GM23338 (cell line): ENCODE results near the gene NR5A2. TPM values are rescaled to one million over a fixed set of nuclear protein-coding genes. Genes with fewer than 3 reads are reported as not detected.

Experiments
- ATAC-seq: fragments of 200-7000 bp; cut with Tn5 transposase; 3 replicates; pipeline ENCODE4 v1.9.1; 2020
- DNase-seq: peaks from one replicate; pipeline ENCODE4 v3.0.0-alpha.2; 2015; ENCODE audit warnings: low spot score
- H2AFZ ChIP-seq: fragments of 200-600 bp; sonication (generic); 2 replicates; pipeline ENCODE4 v1.8.0; 2016; ENCODE audit warnings: antibody characterized with exemption, mild to moderate bottlenecking, moderate library complexity
- H3F3A ChIP-seq: fragments of 200-600 bp; sonication (generic); replicated peaks from 2 replicates; pipeline ENCODE4 v1.8.0; 2017; ENCODE audit warnings: antibody characterized with exemption, mixed run types, low read depth
- H3K27ac ChIP-seq: fragments of 200-600 bp; sonication (generic); 2 replicates; pipeline ENCODE4 v1.6.1; 2016; ENCODE audit warnings: low read depth
- H3K27me3 ChIP-seq: fragments of 200-600 bp; sonication (generic); 2 replicates; pipeline ENCODE4 v1.8.0; 2016; ENCODE audit warnings: mild to moderate bottlenecking, mixed run types, moderate library complexity; ENCODE audit not compliant: insufficient read depth
- H3K36me3 ChIP-seq: fragments of 200-600 bp; sonication (generic); 2 replicates; pipeline ENCODE4 v1.8.0; 2016; ENCODE audit warnings: mild to moderate bottlenecking; ENCODE audit not compliant: insufficient read depth
- H3K4me1 ChIP-seq: fragments of 200-600 bp; sonication (generic); 2 replicates; pipeline ENCODE4 v1.8.0; 2016; ENCODE audit warnings: mild to moderate bottlenecking, moderate library complexity; ENCODE audit not compliant: insufficient read depth
- H3K4me2 ChIP-seq: fragments of 200-600 bp; sonication (generic); 2 replicates; pipeline ENCODE4 v1.7.1; 2017; ENCODE audit warnings: mixed run types
- H3K4me3 ChIP-seq: fragments of 200-600 bp; sonication (generic); 2 replicates; pipeline ENCODE4 v1.6.1; 2016; ENCODE audit warnings: mixed run types
- H3K79me2 ChIP-seq: fragments of 200-600 bp; sonication (generic); replicated peaks from 2 replicates; pipeline ENCODE4 v1.8.0; 2017; ENCODE audit warnings: mild to moderate bottlenecking; ENCODE audit not compliant: insufficient read depth
- H3K9me2 ChIP-seq: fragments of 200-600 bp; sonication (generic); 2 replicates; pipeline ENCODE4 v1.8.0; 2017; ENCODE audit not compliant: insufficient read depth
- H4K20me1 ChIP-seq: fragments of 200-600 bp; sonication (generic); replicated peaks from 2 replicates; pipeline ENCODE4 v1.8.0; 2017; ENCODE audit warnings: mild to moderate bottlenecking; ENCODE audit not compliant: insufficient read depth
- H3K27ac Mint-ChIP-seq: 2 replicates; pipeline ENCODE4 v1.8.0; 2020; ENCODE audit warnings: inconsistent platforms, mild to moderate bottlenecking, moderate library complexity, mixed read lengths
- H3K27me3 Mint-ChIP-seq: 3 replicates; pipeline ENCODE4 v1.8.0; 2022; ENCODE audit warnings: low read depth, mild to moderate bottlenecking, moderate library complexity, mixed read lengths, inconsistent platforms; ENCODE audit not compliant: insufficient read depth, poor library complexity
- H3K36me3 Mint-ChIP-seq: 3 replicates; pipeline ENCODE4 v1.8.0; 2021; ENCODE audit warnings: low read depth, mild to moderate bottlenecking, inconsistent platforms, moderate library complexity, mixed read lengths
- H3K4me1 Mint-ChIP-seq: 3 replicates; pipeline ENCODE4 v1.8.0; 2020; ENCODE audit warnings: mild to moderate bottlenecking, inconsistent platforms, mixed read lengths
- H3K4me3 Mint-ChIP-seq: 3 replicates; pipeline ENCODE4 v1.8.0; 2021; ENCODE audit warnings: moderate library complexity, mild to moderate bottlenecking, inconsistent platforms, mixed read lengths
- H3K9me3 Mint-ChIP-seq: 3 replicates; pipeline ENCODE4 v1.8.0; 2020; ENCODE audit warnings: moderate library complexity, mild to moderate bottlenecking, inconsistent platforms, mixed read lengths
- EZH2 ChIP-seq: fragments of 200-600 bp; sonication (generic); IDR thresholded peaks from one replicate; pipeline ENCODE4 v1.8.0; 2017; ENCODE audit warnings: antibody characterized with exemption, mild to moderate bottlenecking, low read depth; ENCODE audit not compliant: unreplicated experiment
- JUNB ChIP-seq: IDR thresholded peaks from one replicate; pipeline ENCODE4 v1.6.1; 2016; ENCODE audit warnings: antibody characterized with exemption; ENCODE audit not compliant: unreplicated experiment
- POLR2AphosphoS5 ChIP-seq: IDR thresholded peaks from 2 replicates; pipeline ENCODE4 v1.6.1; 2016; ENCODE audit warnings: antibody characterized with exemption, low read depth
- STAT1 ChIP-seq: IDR thresholded peaks from one replicate; pipeline ENCODE4 v1.6.1; 2016; ENCODE audit warnings: antibody characterized with exemption; ENCODE audit not compliant: unreplicated experiment
- ZNF331 ChIP-seq: fragments of 250-450 bp; sonication (Bioruptor Pico); IDR thresholded peaks from 2 replicates; pipeline ENCODE4 v1.5.0; 2020; ENCODE audit warnings: low read depth, mild to moderate bottlenecking, moderate library complexity
- polyA plus RNA-seq: library from polyadenylated mRNA; unstranded; fragments of >200 nt; fragmentation: Nextera tagmentation; extraction: Ambion mirVana; gene quantifications from 2 replicates; pipeline ENCODE4 v1.2.1, GENCODE V29; 2016
- total RNA-seq: library from RNA; depleted of rRNA; stranded (reverse); fragments of >200 nt; shearing (Covaris generic); gene quantifications from 2 replicates; pipeline ENCODE4 v1.2.3, GENCODE V29; 2014
- TF ChIP-seq, protein P1 (sequence below): IDR thresholded peaks from one replicate; pipeline ENCODE4 v1.6.1; 2018; ENCODE audit warnings: antibody characterized with exemption; ENCODE audit not compliant: unreplicated experiment
- TF ChIP-seq, protein P2 (sequence below): IDR thresholded peaks from 2 replicates; pipeline ENCODE4 v1.6.1; 2016; ENCODE audit warnings: antibody characterized with exemption
- TF ChIP-seq, protein P3 (sequence below), 2 experiments: fragments of 200-600 bp in 1 of 2; sonication (generic) in 1 of 2; conservative IDR thresholded peaks; 2 replicates each; pipeline versions ENCODE4 v1.5.1 to v1.6.1; 2016 to 2017; ENCODE audit warnings: antibody characterized with exemption in 2 of 2, low read depth in 2 of 2, mild to moderate bottlenecking in 2 of 2, moderate library complexity in 1 of 2

The NR5A2 gene
- total and polyA plus RNA-seq, 2 experiments from 2014 or later = 4.4 to 13.1 TPM

DNA sequence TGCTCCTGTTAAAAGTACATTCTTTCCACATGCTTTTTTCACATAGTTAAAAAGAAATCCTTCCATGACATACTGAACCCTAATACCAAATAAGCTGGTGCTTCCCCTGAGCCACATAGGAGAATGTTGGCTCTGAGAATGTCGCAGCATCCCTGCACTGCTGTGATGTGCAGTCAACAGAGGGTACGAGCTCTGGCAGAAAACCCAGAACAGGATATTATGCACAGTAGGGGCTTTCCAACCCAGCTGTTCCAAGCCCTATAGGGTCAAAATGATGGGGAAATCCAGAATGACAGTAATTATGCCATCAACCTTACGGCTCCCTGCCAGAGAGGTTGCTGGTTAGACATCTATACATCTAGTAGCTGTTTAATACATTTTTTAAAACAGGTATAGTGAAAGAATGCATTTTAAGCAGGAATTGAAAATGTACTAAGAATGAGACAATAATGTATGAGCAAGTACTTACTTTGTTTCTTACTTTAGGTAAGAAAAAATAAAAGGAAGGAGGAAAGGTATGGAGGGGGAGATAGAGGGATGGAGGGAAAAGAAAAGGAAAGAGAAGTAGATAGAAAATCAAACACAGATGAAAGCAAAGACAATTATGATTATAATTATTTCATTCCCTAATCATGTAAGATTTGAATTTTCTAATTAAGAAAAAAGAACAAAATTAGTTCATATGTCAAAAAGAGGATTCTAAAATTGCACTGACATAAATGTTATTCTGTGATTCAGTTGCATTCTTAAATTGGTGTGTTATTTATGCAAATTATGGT lies 126.0 kb downstream of the NR5A2 start (continued):
- TF ChIP-seq JUNB = no peak
- TF ChIP-seq, protein P1, sequence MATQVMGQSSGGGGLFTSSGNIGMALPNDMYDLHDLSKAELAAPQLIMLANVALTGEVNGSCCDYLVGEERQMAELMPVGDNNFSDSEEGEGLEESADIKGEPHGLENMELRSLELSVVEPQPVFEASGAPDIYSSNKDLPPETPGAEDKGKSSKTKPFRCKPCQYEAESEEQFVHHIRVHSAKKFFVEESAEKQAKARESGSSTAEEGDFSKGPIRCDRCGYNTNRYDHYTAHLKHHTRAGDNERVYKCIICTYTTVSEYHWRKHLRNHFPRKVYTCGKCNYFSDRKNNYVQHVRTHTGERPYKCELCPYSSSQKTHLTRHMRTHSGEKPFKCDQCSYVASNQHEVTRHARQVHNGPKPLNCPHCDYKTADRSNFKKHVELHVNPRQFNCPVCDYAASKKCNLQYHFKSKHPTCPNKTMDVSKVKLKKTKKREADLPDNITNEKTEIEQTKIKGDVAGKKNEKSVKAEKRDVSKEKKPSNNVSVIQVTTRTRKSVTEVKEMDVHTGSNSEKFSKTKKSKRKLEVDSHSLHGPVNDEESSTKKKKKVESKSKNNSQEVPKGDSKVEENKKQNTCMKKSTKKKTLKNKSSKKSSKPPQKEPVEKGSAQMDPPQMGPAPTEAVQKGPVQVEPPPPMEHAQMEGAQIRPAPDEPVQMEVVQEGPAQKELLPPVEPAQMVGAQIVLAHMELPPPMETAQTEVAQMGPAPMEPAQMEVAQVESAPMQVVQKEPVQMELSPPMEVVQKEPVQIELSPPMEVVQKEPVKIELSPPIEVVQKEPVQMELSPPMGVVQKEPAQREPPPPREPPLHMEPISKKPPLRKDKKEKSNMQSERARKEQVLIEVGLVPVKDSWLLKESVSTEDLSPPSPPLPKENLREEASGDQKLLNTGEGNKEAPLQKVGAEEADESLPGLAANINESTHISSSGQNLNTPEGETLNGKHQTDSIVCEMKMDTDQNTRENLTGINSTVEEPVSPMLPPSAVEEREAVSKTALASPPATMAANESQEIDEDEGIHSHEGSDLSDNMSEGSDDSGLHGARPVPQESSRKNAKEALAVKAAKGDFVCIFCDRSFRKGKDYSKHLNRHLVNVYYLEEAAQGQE = no peak
- no peak for TF ChIP-seq EZH2
- TF ChIP-seq ZNF331 (CRISPR knock-in tag) = no peak
- no peak for TF ChIP-seq STAT1
- TF ChIP-seq, protein P2, sequence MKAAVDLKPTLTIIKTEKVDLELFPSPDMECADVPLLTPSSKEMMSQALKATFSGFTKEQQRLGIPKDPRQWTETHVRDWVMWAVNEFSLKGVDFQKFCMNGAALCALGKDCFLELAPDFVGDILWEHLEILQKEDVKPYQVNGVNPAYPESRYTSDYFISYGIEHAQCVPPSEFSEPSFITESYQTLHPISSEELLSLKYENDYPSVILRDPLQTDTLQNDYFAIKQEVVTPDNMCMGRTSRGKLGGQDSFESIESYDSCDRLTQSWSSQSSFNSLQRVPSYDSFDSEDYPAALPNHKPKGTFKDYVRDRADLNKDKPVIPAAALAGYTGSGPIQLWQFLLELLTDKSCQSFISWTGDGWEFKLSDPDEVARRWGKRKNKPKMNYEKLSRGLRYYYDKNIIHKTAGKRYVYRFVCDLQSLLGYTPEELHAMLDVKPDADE = no peak
- TF ChIP-seq POLR2AphosphoS5 = no peak

DNA sequence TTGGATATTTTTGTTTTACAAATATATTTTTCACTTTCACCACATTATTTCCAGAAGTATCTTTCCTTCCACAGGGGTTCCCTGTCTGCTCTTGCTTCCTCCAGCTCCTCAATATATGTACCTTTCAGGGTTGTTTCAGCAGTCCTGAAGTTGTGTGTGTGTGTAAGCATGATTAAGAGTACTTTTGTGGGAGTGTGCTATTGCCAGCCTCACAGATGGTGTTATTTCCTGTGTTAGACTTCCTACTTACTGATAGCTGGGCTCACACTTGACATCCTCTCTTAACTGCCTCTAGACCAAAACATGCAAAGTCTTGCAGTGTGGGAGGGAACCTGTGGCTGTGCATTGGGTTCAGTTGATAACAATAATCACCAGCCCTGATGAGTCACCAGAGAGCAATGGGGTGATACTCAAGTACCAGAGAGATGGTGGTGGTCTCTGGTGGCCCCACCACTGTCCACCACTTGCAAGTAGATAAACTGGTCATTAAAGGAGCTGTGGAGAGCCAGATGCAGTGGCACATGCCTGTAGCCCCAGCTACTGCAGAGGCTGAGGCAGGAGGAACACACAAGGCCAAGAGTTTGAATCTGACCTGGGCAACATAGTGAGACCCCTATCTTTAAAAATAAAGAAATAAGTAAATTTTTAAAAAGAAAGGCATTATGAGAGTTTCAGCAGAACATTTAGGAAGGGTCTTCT lies 126.7 kb downstream of the NR5A2 start:
- DNase-seq (no peak), ATAC-seq (no peak)
- no peaks in the 10 kb centered on the region for H3K4me1 Mint-ChIP-seq
- H3K27ac ChIP-seq = no peak overlapping the region
- no peaks in the 10 kb centered on the region for H3K9me2 ChIP-seq
- H3K27ac Mint-ChIP-seq = no peak overlapping the region
- H3K27me3 ChIP-seq = no peaks in the 10 kb centered on the region
- H3K4me3 ChIP-seq = no peak overlapping the region
- H3F3A ChIP-seq = no peaks in the 10 kb centered on the region
- no peaks in the 10 kb centered on the region for H3K4me1 ChIP-seq
- no peaks in the 10 kb centered on the region for H3K36me3 Mint-ChIP-seq
- H3K79me2 ChIP-seq = no peaks in the 10 kb centered on the region
- H3K36me3 ChIP-seq = no peaks in the 10 kb centered on the region
- H3K9me3 Mint-ChIP-seq = no peaks in the 10 kb centered on the region
- H3K4me3 Mint-ChIP-seq = no peak overlapping the region
- no peaks in the 10 kb centered on the region for H4K20me1 ChIP-seq
- H3K4me2 ChIP-seq = no peak overlapping the region
- H2AFZ ChIP-seq = no peak overlapping the region
- no peaks in the 10 kb centered on the region for H3K27me3 Mint-ChIP-seq
- no peak for TF ChIP-seq STAT1
- TF ChIP-seq, protein P3, sequence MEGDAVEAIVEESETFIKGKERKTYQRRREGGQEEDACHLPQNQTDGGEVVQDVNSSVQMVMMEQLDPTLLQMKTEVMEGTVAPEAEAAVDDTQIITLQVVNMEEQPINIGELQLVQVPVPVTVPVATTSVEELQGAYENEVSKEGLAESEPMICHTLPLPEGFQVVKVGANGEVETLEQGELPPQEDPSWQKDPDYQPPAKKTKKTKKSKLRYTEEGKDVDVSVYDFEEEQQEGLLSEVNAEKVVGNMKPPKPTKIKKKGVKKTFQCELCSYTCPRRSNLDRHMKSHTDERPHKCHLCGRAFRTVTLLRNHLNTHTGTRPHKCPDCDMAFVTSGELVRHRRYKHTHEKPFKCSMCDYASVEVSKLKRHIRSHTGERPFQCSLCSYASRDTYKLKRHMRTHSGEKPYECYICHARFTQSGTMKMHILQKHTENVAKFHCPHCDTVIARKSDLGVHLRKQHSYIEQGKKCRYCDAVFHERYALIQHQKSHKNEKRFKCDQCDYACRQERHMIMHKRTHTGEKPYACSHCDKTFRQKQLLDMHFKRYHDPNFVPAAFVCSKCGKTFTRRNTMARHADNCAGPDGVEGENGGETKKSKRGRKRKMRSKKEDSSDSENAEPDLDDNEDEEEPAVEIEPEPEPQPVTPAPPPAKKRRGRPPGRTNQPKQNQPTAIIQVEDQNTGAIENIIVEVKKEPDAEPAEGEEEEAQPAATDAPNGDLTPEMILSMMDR (conservative IDR thresholded peaks at IDR 0.05; ENCODE audit: low read depth in 2 of 2) = no peak
- TF ChIP-seq, protein P2 = no peak
- TF ChIP-seq POLR2AphosphoS5 = no peak
- TF ChIP-seq ZNF331 (CRISPR knock-in tag) = no peak
- no peak for TF ChIP-seq EZH2
- TF ChIP-seq, protein P1 = no peak
